PC-3 (cell line): Measurements from ENCODE around the gene KIF5A.

Experiments used
- EZH2 ChIP-seq: fragments of 300-600 bp; sonication (generic); IDR thresholded peaks from one replicate; pipeline ENCODE4 v1.6.1; 2017; ENCODE audit warnings: antibody characterized with exemption, mild to moderate bottlenecking, low read length; ENCODE audit not compliant: unreplicated experiment
- EZH2phosphoT487 ChIP-seq: fragments of 300-600 bp; sonication (generic); IDR thresholded peaks from 2 replicates; pipeline ENCODE4 v1.6.1; 2018; ENCODE audit warnings: mild to moderate bottlenecking, antibody characterized with exemption, low read length, borderline replicate concordance
- TF ChIP-seq, protein P1 (sequence below): fragments of 300-600 bp; sonication (generic); conservative IDR thresholded peaks from 2 replicates; pipeline ENCODE4 v1.5.1; 2017; ENCODE audit warnings: antibody characterized with exemption, low read depth, mild to moderate bottlenecking, low read length

DNA sequence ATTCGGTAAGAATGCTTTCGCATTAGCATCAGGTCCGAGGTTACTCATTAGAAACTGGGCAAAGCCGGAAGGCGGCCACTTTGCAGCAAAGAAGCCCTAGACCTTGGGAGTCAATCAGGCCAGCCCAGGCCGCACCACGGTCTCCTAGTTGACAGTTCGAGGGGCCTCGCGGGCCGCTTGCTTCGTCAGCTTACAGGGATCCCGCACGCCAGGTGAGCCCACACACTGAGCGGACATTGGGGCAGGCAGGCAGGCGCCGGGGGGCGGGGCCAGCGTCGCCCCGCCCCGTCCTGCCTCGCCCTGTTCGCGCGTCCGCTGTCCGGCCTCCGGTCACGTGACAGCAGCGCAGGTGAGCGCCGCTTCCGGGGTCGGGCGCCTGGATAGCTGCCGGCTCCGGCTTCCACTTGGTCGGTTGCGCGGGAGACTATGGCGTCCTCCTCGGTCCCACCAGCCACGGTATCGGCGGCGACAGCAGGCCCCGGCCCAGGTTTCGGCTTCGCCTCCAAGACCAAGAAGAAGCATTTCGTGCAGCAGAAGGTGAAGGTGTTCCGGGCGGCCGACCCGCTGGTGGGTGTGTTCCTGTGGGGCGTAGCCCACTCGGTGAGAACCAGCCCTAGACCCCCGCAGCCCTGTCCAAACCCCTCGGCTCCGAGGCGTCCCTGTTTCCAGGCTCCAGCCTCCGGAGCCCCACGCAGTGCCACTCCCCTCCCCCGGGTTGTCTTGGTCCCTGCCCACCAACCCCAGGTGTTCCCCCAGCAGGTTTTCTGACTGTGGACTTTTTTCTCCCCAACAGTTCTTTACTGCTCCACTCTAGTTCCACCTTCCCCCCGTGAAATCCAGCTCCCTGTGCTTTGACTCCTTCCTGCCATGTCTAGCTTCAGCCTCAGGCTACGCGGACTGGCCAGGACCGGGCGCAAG lies 41.3 kb downstream of the KIF5A start, which contains the start of gene PIP4K2C:
- TF ChIP-seq, protein P1, sequence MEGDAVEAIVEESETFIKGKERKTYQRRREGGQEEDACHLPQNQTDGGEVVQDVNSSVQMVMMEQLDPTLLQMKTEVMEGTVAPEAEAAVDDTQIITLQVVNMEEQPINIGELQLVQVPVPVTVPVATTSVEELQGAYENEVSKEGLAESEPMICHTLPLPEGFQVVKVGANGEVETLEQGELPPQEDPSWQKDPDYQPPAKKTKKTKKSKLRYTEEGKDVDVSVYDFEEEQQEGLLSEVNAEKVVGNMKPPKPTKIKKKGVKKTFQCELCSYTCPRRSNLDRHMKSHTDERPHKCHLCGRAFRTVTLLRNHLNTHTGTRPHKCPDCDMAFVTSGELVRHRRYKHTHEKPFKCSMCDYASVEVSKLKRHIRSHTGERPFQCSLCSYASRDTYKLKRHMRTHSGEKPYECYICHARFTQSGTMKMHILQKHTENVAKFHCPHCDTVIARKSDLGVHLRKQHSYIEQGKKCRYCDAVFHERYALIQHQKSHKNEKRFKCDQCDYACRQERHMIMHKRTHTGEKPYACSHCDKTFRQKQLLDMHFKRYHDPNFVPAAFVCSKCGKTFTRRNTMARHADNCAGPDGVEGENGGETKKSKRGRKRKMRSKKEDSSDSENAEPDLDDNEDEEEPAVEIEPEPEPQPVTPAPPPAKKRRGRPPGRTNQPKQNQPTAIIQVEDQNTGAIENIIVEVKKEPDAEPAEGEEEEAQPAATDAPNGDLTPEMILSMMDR = no peak
- TF ChIP-seq EZH2 (no peak), EZH2phosphoT487 (no peak)
